Keratinocyte (primary cell): Measurements from ENCODE around the gene SPTLC3. TPM values are rescaled to one million over a fixed set of nuclear protein-coding genes. Genes with fewer than 3 reads are reported as not detected.

Experiments used
- DNase-seq: peaks from one replicate; pipeline ENCODE4 v3.0.0-alpha.2; 2011; ENCODE audit warnings: low read depth, missing footprints, low spot score
- FAIRE-seq: peaks from 2 replicates; lab custom pipeline; 2011; peaks lifted over from hg19 to GRCh38; lab: Jason Lieb, UNC
- H2AFZ ChIP-seq: 2 replicates; pipeline ENCODE4 v1.6.0; 2012; ENCODE audit warnings: low read length, control low read depth, inconsistent platforms; ENCODE audit not compliant: control insufficient read depth
- H3K27ac ChIP-seq: 2 replicates; pipeline ENCODE4 v1.5.1; 2011; ENCODE audit warnings: low read length; ENCODE audit not compliant: control insufficient read depth, insufficient read depth
- H3K27me3 ChIP-seq: 3 replicates; pipeline ENCODE4 v1.6.0; 2011; ENCODE audit warnings: low read length; ENCODE audit not compliant: control insufficient read depth, insufficient read depth; ENCODE audit errors: extremely low read depth
- H3K36me3 ChIP-seq, 2 experiments: 2 replicates in 1 of 2; 3 replicates in 1 of 2; pipeline ENCODE4 v1.5.1; 2011; ENCODE audit warnings: low read length in 2 of 2, mild to moderate bottlenecking in 1 of 2; ENCODE audit not compliant: control insufficient read depth in 2 of 2, insufficient read depth in 2 of 2; ENCODE audit errors: extremely low read depth in 1 of 2
- H3K4me1 ChIP-seq: 3 replicates; pipeline ENCODE4 v1.5.1; 2011; ENCODE audit warnings: low read length; ENCODE audit not compliant: control insufficient read depth, insufficient read depth; ENCODE audit errors: extremely low read depth
- H3K4me2 ChIP-seq: 3 replicates; pipeline ENCODE4 v1.6.0; 2011; ENCODE audit warnings: low read depth, low read length; ENCODE audit not compliant: control insufficient read depth, insufficient read depth; ENCODE audit errors: extremely low read depth
- H3K4me3 ChIP-seq, 3 experiments: fragments of 200-600 bp in 1 of 3; sonication (generic) in 1 of 3; 2 replicates in 2 of 3; 3 replicates in 1 of 3; pipeline ENCODE4 v1.5.1; 2011 to 2016; ENCODE audit warnings: low read length in 3 of 3, mild to moderate bottlenecking in 3 of 3, control low read depth in 2 of 3, inconsistent platforms in 1 of 3, low read depth in 1 of 3, mixed read lengths in 1 of 3, mixed run types in 1 of 3, moderate library complexity in 1 of 3; ENCODE audit not compliant: control insufficient read depth in 2 of 3, insufficient read depth in 2 of 3; ENCODE audit errors: extremely low read depth in 1 of 3
- H3K79me2 ChIP-seq: 2 replicates; pipeline ENCODE4 v1.6.0; 2012; ENCODE audit warnings: low read length; ENCODE audit not compliant: control insufficient read depth, insufficient read depth
- H3K9ac ChIP-seq: 3 replicates; pipeline ENCODE4 v1.6.0; 2011; ENCODE audit warnings: low read length; ENCODE audit not compliant: control insufficient read depth, insufficient read depth; ENCODE audit errors: extremely low read depth
- H3K9me1 ChIP-seq: 3 replicates; pipeline ENCODE4 v1.6.0; 2011; ENCODE audit warnings: low read length; ENCODE audit not compliant: control insufficient read depth, insufficient read depth; ENCODE audit errors: extremely low read depth
- H3K9me3 ChIP-seq: 2 replicates; pipeline ENCODE4 v1.5.1; 2012; ENCODE audit warnings: low read depth, low read length; ENCODE audit not compliant: control insufficient read depth
- H4K20me1 ChIP-seq: 3 replicates; pipeline ENCODE4 v1.6.0; 2011; ENCODE audit warnings: low read length; ENCODE audit not compliant: control insufficient read depth, insufficient read depth; ENCODE audit errors: extremely low read depth
- EZH2 ChIP-seq: IDR thresholded peaks from one replicate; pipeline ENCODE4 v1.6.1; 2012; ENCODE audit warnings: inconsistent platforms, mild to moderate bottlenecking, low read length, moderate library complexity
- dilution Hi-C: fragments of 300-500 bp; cut with MboI; formaldehyde crosslinking; loops from one replicate; pipeline ENCODE4 v1.7.0; 2020; ENCODE audit warnings: low sequenced_read_pairs; ENCODE audit not compliant: extremely low pct_ligation_motif_present
- polyA plus RNA-seq, 5 experiments: library from polyadenylated mRNA; depleted of rRNA in 3 of 5; stranded (reverse) in 3 of 5; stranded (forward) in 1 of 5; unstranded in 1 of 5; fragments of >200 nt; gene quantifications; 1 replicate in 1 of 5; 2 replicates in 3 of 5; 3 replicates in 1 of 5; pipeline versions ENCODE4 v1.2.1 to v1.2.3, GENCODE V29; 2011 to 2012; ENCODE audit warnings: missing spikeins in 2 of 5, low read depth in 1 of 5, low replicate concordance in 1 of 5
- TF ChIP-seq, protein P1 (sequence below), 3 experiments: IDR thresholded peaks in 1 of 3; conservative IDR thresholded peaks in 1 of 3; optimal IDR thresholded peaks in 1 of 3; 2 replicates in 2 of 3; 3 replicates in 1 of 3; pipeline versions ENCODE3 to v1.5.1; 2011; ENCODE audit warnings: low read length in 3 of 3, mild to moderate bottlenecking in 3 of 3, moderate library complexity in 2 of 3, control low read depth in 1 of 3, inconsistent platforms in 1 of 3; ENCODE audit not compliant: insufficient read depth in 2 of 3; ENCODE audit errors: extremely low read depth in 1 of 3

The SPTLC3 gene
- polyA plus RNA-seq, 1 donor (not counting 4 experiments of a cell fraction or from before 2014, with no cell fraction given): 11.4 TPM

DNA sequence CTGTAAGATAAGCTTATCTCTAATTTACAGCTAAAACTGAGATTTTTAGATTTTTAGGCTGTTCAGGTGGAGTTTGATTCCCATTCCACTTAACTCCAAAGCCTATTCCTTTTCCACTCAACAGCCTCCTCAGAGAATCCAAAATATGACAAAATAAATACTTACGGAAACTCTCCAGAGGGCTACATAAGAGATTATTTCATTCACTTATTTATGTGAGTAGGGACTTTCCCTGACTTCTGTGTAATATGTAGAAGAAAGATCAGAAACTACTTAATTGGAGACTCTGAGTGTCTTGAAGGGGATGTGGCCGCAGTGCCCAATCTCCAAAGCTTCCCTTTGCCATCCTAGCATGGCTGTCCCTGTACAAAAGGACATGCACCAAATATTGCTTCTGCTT lies 140.2 kb downstream of the SPTLC3 start:
- Histone ChIP-seq H3K9me1 (no peaks in the 10 kb centered on the region), H2AFZ (no peak overlapping the region), H3K27ac (no peak overlapping the region), H4K20me1 (no peaks in the 10 kb centered on the region), H3K79me2 (no peaks in the 10 kb centered on the region), H3K4me2 (no peak overlapping the region), H3K36me3 (peaks cover 0 to 1% of the 10 kb centered on the region in 2 experiments), H3K4me1 (no peaks in the 10 kb centered on the region), H3K4me3 (no peak overlapping the region), H3K27me3 (no peaks in the 10 kb centered on the region), H3K9me3 (no peaks in the 10 kb centered on the region), H3K9ac (no peak overlapping the region)
- FAIRE-seq (no peak), DNase-seq (no peak)
- TF ChIP-seq EZH2: no peak
- TF ChIP-seq, protein P1, sequence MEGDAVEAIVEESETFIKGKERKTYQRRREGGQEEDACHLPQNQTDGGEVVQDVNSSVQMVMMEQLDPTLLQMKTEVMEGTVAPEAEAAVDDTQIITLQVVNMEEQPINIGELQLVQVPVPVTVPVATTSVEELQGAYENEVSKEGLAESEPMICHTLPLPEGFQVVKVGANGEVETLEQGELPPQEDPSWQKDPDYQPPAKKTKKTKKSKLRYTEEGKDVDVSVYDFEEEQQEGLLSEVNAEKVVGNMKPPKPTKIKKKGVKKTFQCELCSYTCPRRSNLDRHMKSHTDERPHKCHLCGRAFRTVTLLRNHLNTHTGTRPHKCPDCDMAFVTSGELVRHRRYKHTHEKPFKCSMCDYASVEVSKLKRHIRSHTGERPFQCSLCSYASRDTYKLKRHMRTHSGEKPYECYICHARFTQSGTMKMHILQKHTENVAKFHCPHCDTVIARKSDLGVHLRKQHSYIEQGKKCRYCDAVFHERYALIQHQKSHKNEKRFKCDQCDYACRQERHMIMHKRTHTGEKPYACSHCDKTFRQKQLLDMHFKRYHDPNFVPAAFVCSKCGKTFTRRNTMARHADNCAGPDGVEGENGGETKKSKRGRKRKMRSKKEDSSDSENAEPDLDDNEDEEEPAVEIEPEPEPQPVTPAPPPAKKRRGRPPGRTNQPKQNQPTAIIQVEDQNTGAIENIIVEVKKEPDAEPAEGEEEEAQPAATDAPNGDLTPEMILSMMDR (optimal IDR thresholded peaks at IDR 0.05 in 1 of 3, IDR thresholded peaks at IDR 0.05 in 1 of 3, conservative IDR thresholded peaks at IDR 0.05 in 1 of 3; ENCODE audit: extremely low read depth in 1 of 3, insufficient read depth in 2 of 3, low read length in 3 of 3): no peak
- dilution Hi-C loops: no loop called here

DNA sequence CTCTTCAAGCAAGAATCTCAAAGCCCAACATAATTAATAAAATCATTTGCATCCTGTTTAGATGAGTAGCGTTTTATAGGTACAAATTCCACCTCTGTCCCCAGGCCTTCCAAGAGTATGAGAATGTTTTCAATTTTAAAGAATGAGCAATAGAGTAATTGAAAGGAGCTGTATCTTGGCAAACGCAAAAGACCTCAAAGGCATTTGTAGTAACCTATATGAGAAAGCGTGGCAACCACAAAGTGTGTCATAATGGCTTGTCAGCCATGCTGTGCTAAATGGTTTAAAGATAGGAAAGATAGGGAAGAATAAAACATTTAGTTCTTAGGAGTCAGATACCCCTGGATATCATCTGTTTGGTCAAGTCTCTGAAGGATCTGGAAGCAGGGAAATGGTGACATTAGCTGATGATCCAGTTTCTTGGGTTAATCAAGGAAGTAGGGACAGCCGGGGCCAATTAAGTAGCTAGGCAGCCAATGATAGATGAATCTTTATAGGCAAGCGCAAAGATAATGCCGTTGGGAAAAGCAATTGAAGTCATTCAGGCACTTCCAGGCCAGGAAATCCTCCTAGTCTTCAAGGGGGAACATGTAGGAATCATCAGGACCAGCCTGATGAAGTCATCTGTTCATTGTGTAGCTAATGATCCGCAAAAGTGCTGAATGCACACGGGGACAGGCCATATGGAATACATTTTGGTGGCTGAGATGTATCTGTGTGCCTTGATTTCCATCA lies 140.8 kb downstream of the SPTLC3 start:
- DNase-seq: no peak
- H3K9me3 ChIP-seq: no peaks in the 10 kb centered on the region
- H3K4me1 ChIP-seq: no peaks in the 10 kb centered on the region
- no peaks in the 10 kb centered on the region for H3K27me3 ChIP-seq
- no peak overlapping the region for H3K27ac ChIP-seq
- no peak overlapping the region for H3K9ac ChIP-seq
- peaks cover 0 to 5% of the 10 kb centered on the region in 2 experiments for H3K36me3 ChIP-seq
- no peak overlapping the region for H2AFZ ChIP-seq
- no peaks in the 10 kb centered on the region for H4K20me1 ChIP-seq
- H3K79me2 ChIP-seq: no peaks in the 10 kb centered on the region
- H3K9me1 ChIP-seq: no peaks in the 10 kb centered on the region
- TF ChIP-seq, protein P1 (optimal IDR thresholded peaks at IDR 0.05 in 1 of 3, IDR thresholded peaks at IDR 0.05 in 1 of 3, conservative IDR thresholded peaks at IDR 0.05 in 1 of 3; ENCODE audit: extremely low read depth in 1 of 3, insufficient read depth in 2 of 3, low read length in 3 of 3): no peak
- TF ChIP-seq EZH2: no peak
- H3K4me3 ChIP-seq: no peak overlapping the region
- no peak overlapping the region for H3K4me2 ChIP-seq
- dilution Hi-C loops: no loop called here
- no peak for FAIRE-seq
